NCI-H2227 (cell line): ENCODE measurements around the gene SRBD1.

ENCODE experiments used
- DNase-seq: peaks from one replicate; lab custom pipeline; 2025; ENCODE audit not compliant: unreplicated experiment; lab: John Stamatoyannopoulos, UW

SRBD1 gene

GRCh38 chr2:45477546-45477945, 133.5 kb downstream of the SRBD1 start:
- DNase-seq = no peak

DNA sequence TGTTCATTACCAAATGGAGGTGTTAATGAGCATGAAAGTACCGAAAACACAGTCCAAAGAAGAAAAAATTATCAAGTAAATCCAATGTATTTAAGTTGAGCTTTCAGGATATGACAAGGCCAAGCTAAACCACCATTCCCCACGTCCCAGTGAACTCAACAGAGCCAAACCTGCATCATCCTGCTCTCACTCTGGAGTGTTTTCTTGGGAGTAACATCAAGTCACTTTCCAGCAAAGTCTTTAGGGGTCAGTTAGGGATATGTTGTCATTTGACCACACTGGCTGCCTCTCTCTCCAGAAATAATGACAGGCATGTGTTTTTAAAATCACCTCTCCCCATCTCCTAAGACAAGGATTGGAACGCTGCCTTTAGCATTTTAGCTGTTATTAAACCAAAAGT, 140.5 kb downstream of the SRBD1 start:
- no peak for DNase-seq

- DNase-seq = no peak
These were observed 141.6 kb downstream of the SRBD1 start for GRCh38 chr2:45469314-45470099.

GRCh38 chr2:45468279-45468678, 142.8 kb downstream of the SRBD1 start:
- no peak for DNase-seq

- DNase-seq = no peak
These were observed 145.0 kb downstream of the SRBD1 start for GRCh38 chr2:45466053-45466452.

DNA sequence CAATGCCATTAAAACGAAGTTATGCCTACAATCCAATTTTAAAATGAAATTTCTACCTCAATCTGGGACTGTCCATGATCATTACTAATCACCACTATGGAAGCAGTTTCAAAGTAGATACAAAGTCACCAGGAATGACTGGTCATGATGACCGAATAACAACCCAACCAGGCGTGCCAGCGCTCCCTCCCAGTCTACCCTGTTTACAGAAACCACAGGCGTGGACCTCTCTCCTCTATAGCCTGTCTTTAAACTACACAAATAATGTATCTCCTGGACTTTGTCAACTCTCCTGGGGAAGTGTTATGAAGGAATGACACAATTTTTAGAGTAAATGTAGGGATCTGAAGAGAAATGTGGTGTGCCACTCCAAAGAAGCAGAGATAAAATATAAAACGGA, 150.2 kb downstream of the SRBD1 start:
- DNase-seq = no peak

- no peak for DNase-seq
These were observed 151.2 kb downstream of the SRBD1 start for GRCh38 chr2:45459860-45460259.

DNA sequence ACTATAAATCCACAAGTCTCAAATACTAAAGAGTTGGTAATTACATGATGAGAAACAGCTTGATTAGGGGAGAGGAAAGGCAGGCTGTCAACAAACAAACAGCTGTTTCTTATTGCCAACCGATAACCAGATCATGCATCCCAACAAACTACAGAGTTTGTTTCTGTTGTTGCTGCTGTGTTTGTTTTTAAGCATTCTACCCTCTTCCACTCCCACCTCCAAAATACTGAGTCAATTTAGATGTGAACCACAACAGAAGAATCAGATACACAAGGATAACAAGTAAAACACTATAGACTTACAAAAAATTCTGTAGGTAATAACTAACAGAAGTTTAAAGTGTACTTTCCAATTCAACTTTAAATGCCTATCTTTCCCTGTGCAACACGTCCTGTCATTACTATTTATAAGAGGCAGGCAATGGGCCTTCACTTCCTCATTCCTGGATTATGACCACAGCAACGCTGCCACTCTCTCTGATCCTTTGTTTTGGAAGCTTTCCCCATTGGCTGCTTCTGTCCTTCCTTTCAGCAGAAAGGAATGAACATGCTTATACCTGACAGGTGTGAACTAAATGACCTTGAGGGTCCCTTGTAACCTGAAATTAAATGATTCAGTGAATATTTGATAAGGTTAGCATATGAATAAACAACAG, 152.0 kb downstream of the SRBD1 start:
- no peak for DNase-seq

GRCh38 chr2:45457211-45457945, 153.7 kb downstream of the SRBD1 start:
- DNase-seq = no peak

- no peak for DNase-seq
These were observed 158.2 kb downstream of the SRBD1 start for GRCh38 chr2:45452866-45453265.

GRCh38 chr2:45450634-45451033, 160.4 kb downstream of the SRBD1 start:
- peak; percentile 7 for DNase-seq

DNA sequence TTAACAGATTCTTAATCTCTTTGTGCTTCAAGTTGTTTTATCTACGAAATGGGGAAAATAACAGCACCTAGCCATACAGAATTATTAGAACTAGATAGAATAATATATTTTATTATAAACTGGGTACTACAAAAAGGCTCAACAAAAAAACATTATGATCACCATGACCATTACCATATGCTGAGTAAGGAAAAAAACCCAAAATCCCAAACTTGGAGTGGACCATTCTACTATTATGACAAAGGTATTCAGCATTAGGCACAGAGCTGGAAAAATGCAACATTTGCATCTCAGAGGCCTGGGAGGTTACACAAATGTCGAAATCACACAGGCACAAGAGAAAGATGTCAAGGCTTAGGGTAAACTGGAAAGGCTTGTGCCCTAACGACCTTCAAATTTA, 162.8 kb downstream of the SRBD1 start:
- DNase-seq = no peak

DNA sequence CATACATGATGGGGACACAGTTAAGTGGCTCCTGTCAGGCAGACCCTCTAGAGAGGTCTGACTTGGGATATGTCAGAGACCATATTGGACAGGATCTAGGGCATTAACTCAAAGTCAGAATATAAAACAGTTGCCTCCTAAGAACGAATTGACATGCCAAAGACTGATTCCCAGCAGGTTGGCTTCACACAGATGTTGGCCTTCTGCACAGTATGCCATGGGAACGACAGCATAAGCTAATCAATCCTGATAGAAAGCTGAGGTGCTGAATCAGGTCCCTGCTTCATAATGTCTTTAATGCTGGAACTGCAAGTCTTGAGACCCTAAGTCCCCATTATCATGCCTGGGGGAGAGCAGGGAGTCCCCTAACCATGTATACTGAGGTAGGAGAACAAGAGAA, 165.1 kb downstream of the SRBD1 start:
- DNase-seq = no peak

- DNase-seq = no peak
These were observed 166.0 kb downstream of the SRBD1 start for GRCh38 chr2:45445037-45445436.

GRCh38 chr2:45443012-45443411, 168.1 kb downstream of the SRBD1 start:
- no peak for DNase-seq

DNA sequence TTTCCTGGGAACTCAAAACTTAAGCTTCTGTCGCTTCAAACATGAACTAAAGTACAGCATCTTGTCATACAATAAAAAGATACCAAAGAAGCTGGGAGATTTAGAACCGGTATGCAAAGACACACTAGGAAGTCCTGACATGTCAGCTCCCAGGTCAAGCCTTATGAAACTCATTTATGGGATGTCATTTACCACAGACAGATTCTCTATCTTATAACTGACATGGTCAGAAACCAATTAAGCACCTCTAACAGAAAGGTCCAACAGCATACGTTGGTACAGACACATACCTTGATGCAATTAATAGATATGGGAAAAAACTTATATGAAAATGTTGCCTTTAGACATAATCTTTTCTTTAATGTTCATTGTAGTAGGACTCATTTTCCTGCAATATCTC, 169.0 kb downstream of the SRBD1 start:
- DNase-seq = no peak

- DNase-seq = no peak
These were observed 169.5 kb downstream of the SRBD1 start for GRCh38 chr2:45441571-45441970.

DNA sequence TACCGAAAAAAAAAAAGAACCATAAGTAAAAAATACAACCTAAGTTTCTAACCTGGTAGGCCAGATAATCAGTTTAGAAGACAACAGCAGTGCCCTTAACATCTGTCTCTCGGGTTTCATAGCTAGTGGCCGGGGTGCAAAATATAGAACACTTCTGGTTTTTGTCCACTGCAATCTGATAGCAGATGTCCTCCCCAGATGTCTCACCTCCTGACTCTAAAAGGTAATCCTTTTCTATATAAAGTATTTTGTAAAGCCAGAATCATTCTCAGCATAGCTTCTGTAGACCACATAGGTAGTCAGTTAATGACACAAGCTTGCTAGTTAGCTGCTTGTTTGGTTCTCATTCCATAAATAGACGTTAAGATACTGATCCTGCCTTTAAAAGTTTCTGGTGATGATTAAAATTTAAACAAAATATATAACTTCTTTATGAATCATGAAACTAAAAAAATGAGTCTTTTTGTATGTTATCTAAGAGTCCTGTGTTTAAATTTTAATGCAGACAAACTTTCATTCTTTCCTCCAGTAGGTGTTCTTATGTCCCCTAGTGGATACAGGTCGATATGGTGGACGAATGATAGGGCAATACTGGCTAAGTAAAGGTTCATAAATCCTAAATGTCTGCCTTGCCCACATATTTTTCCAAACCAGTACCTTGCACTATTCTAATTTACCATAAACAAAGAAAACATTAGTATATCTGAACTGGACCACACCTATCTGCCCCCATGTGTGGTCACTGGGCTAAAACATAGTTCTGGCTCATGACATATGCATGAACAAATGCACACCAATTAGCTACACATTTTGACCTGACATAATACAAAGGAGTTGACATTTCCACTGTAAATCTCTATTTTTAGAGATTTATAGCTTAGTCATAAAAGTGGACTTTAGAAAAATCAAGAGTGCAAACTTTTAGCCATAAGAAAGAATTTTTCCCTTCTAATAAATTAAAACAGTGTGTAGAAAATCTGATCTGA, 171.0 kb downstream of the SRBD1 start:
- no peak for DNase-seq

DNA sequence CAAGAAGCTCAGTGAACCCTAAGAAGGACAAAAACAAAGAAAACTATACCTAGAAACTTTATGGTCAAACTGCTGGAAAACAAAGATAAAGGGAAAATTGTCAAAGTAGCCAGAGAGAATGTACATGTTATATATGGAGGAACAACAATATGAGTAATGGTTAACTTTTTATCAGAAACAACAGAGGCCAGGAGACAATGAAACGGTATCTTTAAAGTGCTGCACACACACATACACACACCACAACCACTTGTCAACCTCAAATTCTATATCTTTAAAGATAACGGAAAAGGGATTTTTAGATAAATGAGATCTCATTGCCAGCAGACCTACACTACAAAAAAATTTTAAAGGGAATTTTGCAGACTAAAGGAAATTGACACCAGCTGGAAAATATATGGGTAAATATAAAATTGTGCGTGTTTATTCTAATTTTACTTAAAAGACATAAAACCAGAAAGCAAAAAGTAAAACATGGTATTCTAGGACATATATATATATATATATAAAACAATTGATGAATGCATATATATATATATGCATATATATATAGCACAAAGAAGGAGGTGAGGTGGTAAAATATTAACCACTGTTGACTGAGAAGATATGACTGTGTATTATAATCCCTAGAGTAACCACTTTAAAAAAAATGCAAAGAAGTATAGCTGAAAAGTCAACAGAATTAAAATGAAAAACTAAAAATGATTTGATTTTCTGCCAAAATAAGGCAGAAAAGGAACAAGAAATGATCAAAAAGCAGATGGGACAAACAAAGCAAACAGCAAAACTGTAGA, 172.0 kb downstream of the SRBD1 start:
- DNase-seq = no peak

GRCh38 chr2:45436456-45436855, 174.6 kb downstream of the SRBD1 start:
- DNase-seq = no peak
